Uterus (tissue), 4 donors: ENCODE measurements around the gene CFTR. TPM values are rescaled to one million over a fixed set of nuclear protein-coding genes. Genes with fewer than 3 reads are reported as not detected.

Experiments used
- DNase-seq, 2 donors: peaks; one replicate each; pipeline ENCODE4 v3.0.0-alpha.2; 2019 to 2020
- H3K27ac ChIP-seq, 2 donors: fragments of 200-600 bp; sonication (generic); 1 replicate in 1 of 2; 2 replicates in 1 of 2; pipeline ENCODE4 v1.5.1; 2016 to 2018
- H3K27me3 ChIP-seq, 2 donors: fragments of 200-600 bp; sonication (generic); one replicate each; pipeline ENCODE4 v1.5.1; 2018 to 2019; ENCODE audit warnings: control low read depth in 1 of 2
- H3K36me3 ChIP-seq, 2 donors: fragments of 200-600 bp; sonication (generic); one replicate each; pipeline ENCODE4 v1.5.1; 2019; ENCODE audit warnings: control low read depth in 1 of 2
- H3K4me1 ChIP-seq, 2 donors: fragments of 200-600 bp; sonication (generic); one replicate each; pipeline ENCODE4 v1.5.1; 2018 to 2019; ENCODE audit warnings: control low read depth in 1 of 2
- H3K4me3 ChIP-seq, 2 donors: fragments of 200-600 bp; sonication (generic); 1 replicate in 1 of 2; 2 replicates in 1 of 2; pipeline ENCODE4 v1.5.1; 2018 to 2019; ENCODE audit warnings: mild to moderate bottlenecking in 1 of 2
- H3K9me3 ChIP-seq, 2 donors: fragments of 200-600 bp; sonication (generic); one replicate each; pipeline ENCODE4 v1.5.1; 2019; ENCODE audit warnings: control low read depth in 1 of 2
- POLR2A ChIP-seq, 2 donors: fragments of 450-650 bp; IDR thresholded peaks; one replicate each; pipeline ENCODE4 v1.6.1; 2016; ENCODE audit warnings: antibody characterized with exemption in 2 of 2, mild to moderate bottlenecking in 1 of 2, moderate library complexity in 1 of 2
- intact Hi-C: fragments of 100-400 bp; cut with DNase I; formaldehyde crosslinking; loops from one replicate; pipeline ENCODE4 v1.15.1; 2023; ENCODE audit warnings: low total_unique reads
- total RNA-seq, 4 donors: library from RNA; depleted of rRNA in 3 of 4; stranded (reverse); fragments of >200 nt in 3 of 4; gene quantifications; one replicate each; pipeline versions ENCODE4 v1.1.0 to v1.2.4, GENCODE V29; 2014 to 2023
- TF ChIP-seq, protein P1 (sequence below), 4 experiments: fragments of 200-600 bp in 2 of 4; fragments of 450-650 bp in 2 of 4; sonication (generic) in 2 of 4; IDR thresholded peaks; one replicate each; pipeline ENCODE4 v1.5.1; 2016 to 2019; ENCODE audit warnings: antibody characterized with exemption in 4 of 4, mild to moderate bottlenecking in 2 of 4, moderate library complexity in 1 of 4
- donor health status: DM: yes; HTN: yes; CAD: no.

CFTR gene
- total RNA-seq, 4 donors from 2014 or later: under 0.01 to 11.6 (median under 0.01) TPM; not detected in 1

DNA sequence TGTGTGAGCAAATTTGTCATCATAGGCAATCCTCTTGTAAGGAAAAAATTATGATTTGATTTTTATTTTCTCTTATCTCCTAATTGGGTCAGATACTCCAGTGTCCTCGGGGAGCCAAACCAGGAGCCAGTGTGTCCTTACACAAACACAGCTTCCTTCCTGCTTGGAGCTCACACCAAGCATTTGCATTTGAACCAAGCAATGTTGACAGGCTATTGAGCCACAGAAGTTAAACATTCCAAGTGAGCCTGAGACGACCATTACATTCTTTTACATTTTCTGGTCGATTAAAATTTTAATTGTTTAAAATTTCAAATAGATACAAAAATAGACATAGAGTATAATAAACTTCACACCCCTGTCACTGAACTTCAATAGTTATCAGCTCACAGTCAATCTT lies 194.8 kb downstream of the CFTR start:
- intact Hi-C loops: no loop called here
- no peaks in the 10 kb centered on the region for H3K9me3 ChIP-seq
- H3K27me3 ChIP-seq: no peaks in the 10 kb centered on the region
- H3K27ac ChIP-seq: no peak overlapping the region
- no peaks in the 10 kb centered on the region for H3K4me1 ChIP-seq
- TF ChIP-seq, protein P1, sequence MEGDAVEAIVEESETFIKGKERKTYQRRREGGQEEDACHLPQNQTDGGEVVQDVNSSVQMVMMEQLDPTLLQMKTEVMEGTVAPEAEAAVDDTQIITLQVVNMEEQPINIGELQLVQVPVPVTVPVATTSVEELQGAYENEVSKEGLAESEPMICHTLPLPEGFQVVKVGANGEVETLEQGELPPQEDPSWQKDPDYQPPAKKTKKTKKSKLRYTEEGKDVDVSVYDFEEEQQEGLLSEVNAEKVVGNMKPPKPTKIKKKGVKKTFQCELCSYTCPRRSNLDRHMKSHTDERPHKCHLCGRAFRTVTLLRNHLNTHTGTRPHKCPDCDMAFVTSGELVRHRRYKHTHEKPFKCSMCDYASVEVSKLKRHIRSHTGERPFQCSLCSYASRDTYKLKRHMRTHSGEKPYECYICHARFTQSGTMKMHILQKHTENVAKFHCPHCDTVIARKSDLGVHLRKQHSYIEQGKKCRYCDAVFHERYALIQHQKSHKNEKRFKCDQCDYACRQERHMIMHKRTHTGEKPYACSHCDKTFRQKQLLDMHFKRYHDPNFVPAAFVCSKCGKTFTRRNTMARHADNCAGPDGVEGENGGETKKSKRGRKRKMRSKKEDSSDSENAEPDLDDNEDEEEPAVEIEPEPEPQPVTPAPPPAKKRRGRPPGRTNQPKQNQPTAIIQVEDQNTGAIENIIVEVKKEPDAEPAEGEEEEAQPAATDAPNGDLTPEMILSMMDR (IDR thresholded peaks at IDR 0.05): no peak
- TF ChIP-seq POLR2A (IDR thresholded peaks at IDR 0.05): no peak
- H3K4me3 ChIP-seq: no peak overlapping the region
- no peaks in the 10 kb centered on the region for H3K36me3 ChIP-seq
- DNase-seq: no peak

DNA sequence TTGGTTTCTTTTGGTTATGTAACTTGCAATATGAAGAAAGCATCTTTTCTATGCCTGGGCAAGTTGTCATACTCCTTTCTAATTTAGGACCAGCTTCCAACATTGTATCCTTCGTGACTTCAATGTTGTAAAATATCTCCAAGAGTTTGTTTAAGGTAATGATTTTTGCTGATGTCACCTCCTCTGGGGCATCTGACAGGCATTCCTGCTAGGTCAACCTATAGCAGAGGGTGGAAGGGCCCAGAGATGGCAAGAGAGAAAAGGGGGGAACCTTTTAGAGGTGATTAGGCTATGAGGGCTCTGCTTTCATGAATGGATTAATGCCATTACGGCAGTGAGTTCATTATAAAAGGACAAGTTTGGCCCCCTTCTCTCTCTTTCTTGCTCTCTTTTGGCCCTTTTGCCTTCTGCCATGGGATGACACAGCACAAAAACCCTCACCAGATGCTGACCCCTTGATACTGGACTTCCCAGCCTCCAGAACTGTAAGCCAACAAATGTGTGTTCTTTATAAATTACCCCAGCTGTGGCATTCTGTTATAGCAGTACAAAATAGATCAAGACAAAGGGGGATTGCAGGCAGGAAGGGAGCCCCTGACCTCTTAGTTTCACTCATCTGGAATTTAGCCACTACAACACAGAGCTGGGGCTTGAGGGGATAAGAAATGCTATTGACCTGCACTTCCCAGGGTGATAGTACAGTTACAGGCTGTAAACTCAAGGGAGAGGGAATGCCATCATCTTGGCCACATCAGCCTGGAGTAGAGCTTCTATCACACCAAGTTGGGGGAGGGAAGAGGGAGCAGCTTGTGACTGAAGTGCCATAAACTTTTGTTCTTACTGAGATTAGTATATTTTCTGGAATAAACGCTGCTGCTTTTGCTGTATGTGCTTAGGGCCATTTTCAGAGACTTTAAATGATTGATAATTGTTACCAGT lies 195.9 kb downstream of the CFTR start:
- H3K4me3 ChIP-seq: no peak overlapping the region

DNA sequence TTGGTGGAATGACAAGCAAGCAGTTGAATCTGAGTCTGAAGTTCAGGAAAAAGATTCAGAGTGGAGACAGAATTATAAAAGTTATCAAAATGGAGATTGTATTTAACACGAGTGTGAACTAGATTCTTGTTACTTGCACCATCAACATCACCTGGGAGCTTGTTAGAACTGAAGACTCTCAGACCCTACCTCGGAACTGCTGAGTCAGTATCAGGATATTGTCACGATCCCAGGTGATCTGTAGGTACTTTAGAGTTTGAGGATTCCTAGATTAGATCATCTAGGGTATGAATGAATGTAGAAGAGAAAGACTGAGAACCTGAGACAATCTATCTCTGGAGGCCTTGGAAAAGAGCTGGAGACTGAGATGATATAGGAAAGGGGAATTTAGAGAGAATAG lies 199.3 kb downstream of the CFTR start:
- no peaks in the 10 kb centered on the region for H3K36me3 ChIP-seq
- H3K4me1 ChIP-seq: no peaks in the 10 kb centered on the region
- H3K27ac ChIP-seq: no peak overlapping the region
- DNase-seq: no peak
- no peak for TF ChIP-seq POLR2A (IDR thresholded peaks at IDR 0.05)
- TF ChIP-seq, protein P1 (IDR thresholded peaks at IDR 0.05): no peak
- H3K27me3 ChIP-seq: no peaks in the 10 kb centered on the region
- intact Hi-C loops: no loop called here
- H3K9me3 ChIP-seq: no peaks in the 10 kb centered on the region
- H3K4me3 ChIP-seq: no peak overlapping the region

More for the DNA sequence above, 195.9 kb downstream of the CFTR start:
- no peak for DNase-seq
- intact Hi-C loops: no loop called here
- H3K9me3 ChIP-seq: no peaks in the 10 kb centered on the region
- H3K27ac ChIP-seq: no peak overlapping the region
- H3K27me3 ChIP-seq: no peaks in the 10 kb centered on the region
- TF ChIP-seq, protein P1 (IDR thresholded peaks at IDR 0.05): no peak
- H3K36me3 ChIP-seq: no peaks in the 10 kb centered on the region
- H3K4me1 ChIP-seq: no peaks in the 10 kb centered on the region

DNA sequence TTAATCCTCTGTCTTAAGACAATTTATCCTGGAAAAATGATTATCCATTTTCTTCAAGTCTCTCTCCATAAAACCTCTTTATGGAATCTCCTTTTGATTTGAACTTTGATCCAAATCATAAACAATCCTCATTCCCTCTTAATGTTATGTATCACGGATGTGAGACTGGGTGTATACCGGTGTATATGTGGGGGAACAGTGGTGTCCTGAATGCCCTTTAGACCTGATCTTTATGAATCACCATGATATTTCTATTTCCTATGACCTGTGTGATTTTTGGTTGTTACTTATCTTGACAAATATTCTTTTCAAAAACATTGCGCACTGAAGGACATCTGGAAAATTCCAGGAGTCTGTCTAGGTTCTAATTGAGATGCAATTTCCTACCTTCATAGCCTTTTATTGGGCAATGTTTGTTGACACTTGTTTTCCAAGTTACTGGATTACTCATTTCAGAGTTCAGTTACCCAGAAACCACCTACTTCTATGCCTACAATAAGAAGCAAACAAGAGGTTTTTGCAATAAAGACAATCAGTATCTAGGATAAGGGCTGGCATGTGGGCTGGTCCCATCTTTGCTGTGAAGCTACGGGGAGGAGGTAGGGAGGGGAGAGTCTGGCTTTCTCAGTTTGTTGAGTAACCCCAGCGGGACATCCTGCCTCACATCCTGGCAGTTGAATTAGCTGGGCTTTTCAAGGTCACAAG lies 203.0 kb downstream of the CFTR start:
- no peaks in the 10 kb centered on the region for H3K9me3 ChIP-seq
- intact Hi-C loops: no loop called here
- peak in 1 of 2 donors; percentile 18 for DNase-seq
- no peaks in the 10 kb centered on the region for H3K4me1 ChIP-seq
- no peak overlapping the region for H3K4me3 ChIP-seq
- H3K27me3 ChIP-seq: no peaks in the 10 kb centered on the region
- TF ChIP-seq, protein P1 (IDR thresholded peaks at IDR 0.05): no peak
- no peak for TF ChIP-seq POLR2A (IDR thresholded peaks at IDR 0.05)
- H3K36me3 ChIP-seq: no peaks in the 10 kb centered on the region
- no peak overlapping the region for H3K27ac ChIP-seq
